K562 (cell line): ENCODE results near the gene GRAMD1B. TPM values are rescaled to one million over a fixed set of nuclear protein-coding genes. Genes with fewer than 3 reads are reported as not detected.

Experiments used
- ATAC-seq: fragments of 200-7000 bp; cut with Tn5 transposase; 3 replicates; pipeline ENCODE4 v1.9.1; 2020; ENCODE audit warnings: moderate library complexity
- BruUV-seq: library from RNA; stranded (reverse); fragments of 400-500 nt; replicated peaks from 2 replicates; lab custom pipeline; 2021; lab: Mats Ljungman, UMichigan
- CTCF ChIA-PET: fragments of 300-600 bp; formaldehyde crosslinking; extraction: SDS; loops from one replicate; lab custom pipeline; 2021; ENCODE audit warnings: low intra/inter-chr PET ratio; lab: Yijun Ruan, JAX
- POLR2A ChIA-PET: fragments of 300-600, 350-650 bp; sonication (Branson Sonifier 250); formaldehyde crosslinking; extraction: SDS; loops from one replicate; lab custom pipeline; 2021; ENCODE audit warnings: antibody characterized with exemption, inconsistent platforms; lab: Yijun Ruan, JAX
- DNase-seq, 4 experiments: peaks; one replicate each; pipeline versions ENCODE4 v3.0.0 to v3.0.0-alpha.2; 2011 to 2018; ENCODE audit warnings: low spot score in 3 of 4, mixed read lengths in 3 of 4; ENCODE audit errors: extremely low read depth in 1 of 4
- FAIRE-seq: peaks from 2 replicates; lab custom pipeline; 2011; peaks lifted over from hg19 to GRCh38; lab: Jason Lieb, UNC
- H2AFZ ChIP-seq: 2 replicates; pipeline ENCODE4 v1.6.0; 2011; ENCODE audit warnings: low read depth, low read length, control low read depth, inconsistent platforms
- H3K27ac ChIP-seq: fragments of 200-600 bp; 3 replicates; pipeline ENCODE4 v1.8.0; 2011; ENCODE audit warnings: low read depth, mild to moderate bottlenecking, control low read depth, inconsistent platforms, low read length, moderate library complexity, mixed read lengths; ENCODE audit errors: extremely low read depth
- H3K27me3 ChIP-seq, 2 experiments: fragments of 300-600 bp in 1 of 2; 2 replicates in 1 of 2; 3 replicates in 1 of 2; pipeline versions ENCODE4 v1.6.0 to v1.8.0; 2011; ENCODE audit warnings: inconsistent platforms in 2 of 2, low read length in 2 of 2, mild to moderate bottlenecking in 1 of 2, mixed read lengths in 1 of 2, moderate library complexity in 1 of 2; ENCODE audit not compliant: control insufficient read depth in 2 of 2, insufficient read depth in 2 of 2
- H3K36me3 ChIP-seq: fragments of 300-600 bp; 3 replicates; pipeline ENCODE4 v1.8.0; 2011; ENCODE audit warnings: mild to moderate bottlenecking, low read length, inconsistent platforms; ENCODE audit not compliant: control insufficient read depth, insufficient read depth
- H3K4me1 ChIP-seq, 2 experiments: fragments of 200-600 bp in 1 of 2; replicated peaks in 1 of 2; 2 replicates in 1 of 2; 3 replicates in 1 of 2; pipeline versions ENCODE4 v1.5.1 to v1.8.0; 2011; ENCODE audit warnings: inconsistent platforms in 2 of 2, low read length in 2 of 2, mild to moderate bottlenecking in 1 of 2, mixed read lengths in 1 of 2, moderate library complexity in 1 of 2; ENCODE audit not compliant: control insufficient read depth in 2 of 2, insufficient read depth in 2 of 2
- H3K4me2 ChIP-seq: 2 replicates; pipeline ENCODE4 v1.6.1; 2011; ENCODE audit warnings: low read length, control low read depth, inconsistent platforms, mixed read lengths; ENCODE audit not compliant: insufficient read depth
- H3K4me3 ChIP-seq: fragments of 200-600 bp; sonication (generic), shearing (Covaris generic); 2 replicates; pipeline ENCODE4 v1.5.1; 2016; ENCODE audit warnings: control low read depth, inconsistent platforms
- H3K79me2 ChIP-seq: fragments of 200-600 bp; 3 replicates; pipeline ENCODE4 v1.8.0; 2011; ENCODE audit warnings: low read length, inconsistent platforms; ENCODE audit not compliant: control insufficient read depth, insufficient read depth
- H3K9ac ChIP-seq, 2 experiments: 2 replicates each; pipeline versions ENCODE4 v1.6.0 to v1.6.1; 2011; ENCODE audit warnings: low read depth in 2 of 2, low read length in 2 of 2, control low read depth in 1 of 2, inconsistent platforms in 1 of 2, mild to moderate bottlenecking in 1 of 2, mixed read lengths in 1 of 2; ENCODE audit not compliant: insufficient read depth in 1 of 2
- H3K9me1 ChIP-seq: one replicate; pipeline ENCODE4 v1.6.0; 2011; ENCODE audit warnings: inconsistent platforms, mild to moderate bottlenecking, low read length, moderate library complexity; ENCODE audit not compliant: control insufficient read depth, insufficient read depth
- H3K9me3 ChIP-seq: replicated peaks from 2 replicates; pipeline ENCODE4 v1.5.1; 2011; ENCODE audit warnings: low read depth, low read length, inconsistent platforms; ENCODE audit not compliant: control insufficient read depth, insufficient read depth
- H4K20me1 ChIP-seq: replicated peaks from 2 replicates; pipeline ENCODE4 v1.6.1; 2011; ENCODE audit warnings: low read length, inconsistent platforms, mixed read lengths; ENCODE audit not compliant: control insufficient read depth, insufficient read depth
- ATF3 ChIP-seq, 2 experiments: fragments of 450-650 bp in 1 of 2; sonication (generic) in 1 of 2; formaldehyde crosslinking in 1 of 2; IDR thresholded peaks in 1 of 2; conservative IDR thresholded peaks in 1 of 2; 2 replicates each; pipeline versions ENCODE4 v1.6.1 to v1.8.1; 2016 to 2023; ENCODE audit warnings: mild to moderate bottlenecking in 2 of 2, moderate library complexity in 2 of 2, inconsistent platforms in 1 of 2, missing genetic modification reagents in 1 of 2
- HLTF ChIP-seq: fragments of 450-650 bp; IDR thresholded peaks from 2 replicates; pipeline ENCODE4 v1.6.1; 2016
- ILF3 ChIP-seq: fragments of 450-650 bp; IDR thresholded peaks from 2 replicates; pipeline ENCODE4 v1.6.1; 2018; ENCODE audit warnings: antibody characterized with exemption, mild to moderate bottlenecking, moderate library complexity, borderline replicate concordance
- ZNF668 ChIP-seq: fragments of 250-450 bp; sonication (Bioruptor Pico); IDR thresholded peaks from 2 replicates; pipeline ENCODE4 v1.8.0; 2022; ENCODE audit warnings: mild to moderate bottlenecking, inconsistent platforms
- WGBS: fragments of 100-300 bp; shearing (Covaris generic); methylation state at CpG from one replicate; pipeline ENCODE4 v1.1.6; 2016; ENCODE audit warnings: low coverage, mixed read lengths; ENCODE audit not compliant: insufficient coverage; ENCODE audit errors: missing lambda C conversion rate; 5-methylcytosine and 5-hydroxymethylcytosine counted together
- in situ Hi-C: fragments of 300-500 bp; cut with MboI; formaldehyde crosslinking; loops from 4 replicates; pipeline ENCODE4 v1.15.0; 2018; ENCODE audit warnings: inconsistent platforms, mixed read lengths
- intact Hi-C: fragments of 100-400 bp; cut with micrococcal nuclease; formaldehyde crosslinking; loops from 2 replicates; pipeline ENCODE4 v1.14.2; 2022
- polyA plus RNA-seq, 8 experiments: library from polyadenylated mRNA; depleted of rRNA in 4 of 8; stranded (reverse) in 5 of 8; unstranded in 3 of 8; fragments of >200 nt; fragmentation: Nextera tagmentation in 2 of 8; fragmentation: Illumina TruSeq in 1 of 8; extraction: Ambion mirVana in 2 of 8; extraction: Trizol in 1 of 8; gene quantifications; 2 replicates each; pipeline versions ENCODE4 v1.2.1 to v1.2.3, GENCODE V29; 2011 to 2014; ENCODE audit warnings: inconsistent platforms in 1 of 8, missing spikeins in 1 of 8
- total RNA-seq, 7 experiments: library from RNA; depleted of rRNA in 6 of 7; stranded (reverse); fragments of >200 nt in 6 of 7; fragmentation: Illumina TruSeq in 2 of 7; extraction: Trizol in 2 of 7; gene quantifications; 2 replicates each; pipeline versions ENCODE4 v1.2.1 to v1.2.3, GENCODE V29; 2011 to 2021; ENCODE audit warnings: low replicate concordance in 1 of 7

GRAMD1B gene
- total and polyA plus RNA-seq, 9 of the 15 experiments (the other 6 are each of a cell fraction or from before 2014, with no cell fraction given) = 0.31 TPM; not detected in 8

GRCh38 chr11:123487157-123487744, 57.2 kb downstream of the GRAMD1B start:
- Histone ChIP-seq H4K20me1 (no peaks in the 10 kb centered on the region), H3K9ac (no peak overlapping the region), H2AFZ (no peak overlapping the region), H3K4me1 (no peaks in the 10 kb centered on the region), H3K9me3 (no peaks in the 10 kb centered on the region), H3K9me1 (no peaks in the 10 kb centered on the region), H3K27me3 (peaks cover 0 to 5% of the 10 kb centered on the region in 2 experiments; a peak in 2 of 5 replicates), H3K4me2 (no peak overlapping the region), H3K27ac (no peak overlapping the region), H3K36me3 (no peaks in the 10 kb centered on the region), H3K4me3 (no peak overlapping the region), H3K79me2 (no peaks in the 10 kb centered on the region)
- whole genome bisulfite sequencing = 0% methylated on average over 8 of the region's 8 CpGs
- in situ Hi-C loops (loop anchor here (25.0 kb wide), 1 partner anchor 375 kb away; no protein-coding TSS in a partner anchor), intact Hi-C loops (no loop called here)
- FAIRE-seq = no peak
- CTCF ChIA-PET = no interaction called here
- DNase-seq = no peak
- no peak for ATAC-seq
- TF ChIP-seq ILF3 (no peak), ATF3 (IDR thresholded peaks at IDR 0.05) (peak; percentile 30; the same call in 1 of the 2 replicates), ATF3 (CRISPR knock-in tag; conservative IDR thresholded peaks at IDR 0.05) (no peak), HLTF (no peak), ZNF668 (CRISPR knock-in tag) (no peak)
- POLR2A ChIA-PET = no interaction called here
- BruUV-seq = no TSS peak
